SU-DHL-6 (cell line): ENCODE data around the gene NGLY1.

ENCODE experiments used
- H2AFZ ChIP-seq: fragments of 200-600 bp; sonication (generic); 2 replicates; pipeline ENCODE4 v1.6.1; 2014; ENCODE audit warnings: low read depth, mild to moderate bottlenecking, moderate library complexity, mixed read lengths, antibody characterized with exemption, low read length; ENCODE audit not compliant: severe bottlenecking
- H3F3A ChIP-seq: fragments of 200-600 bp; shearing (Covaris generic); 2 replicates; pipeline ENCODE4 v1.6.0; 2016; ENCODE audit warnings: antibody characterized with exemption, mild to moderate bottlenecking; ENCODE audit not compliant: insufficient read depth
- H3K27ac ChIP-seq: fragments of 200-600 bp; sonication (generic); 2 replicates; pipeline ENCODE4 v1.5.1; 2016; ENCODE audit warnings: low read depth, mild to moderate bottlenecking, low read length, moderate library complexity, mixed read lengths
- H3K27me3 ChIP-seq: fragments of 200-600 bp; sonication (generic), shearing (Covaris generic); 2 replicates; pipeline ENCODE4 v1.6.0; 2014; ENCODE audit warnings: mild to moderate bottlenecking, low read length
- H3K36me3 ChIP-seq: fragments of 200-600 bp; sonication (generic); 2 replicates; pipeline ENCODE4 v1.6.1; 2014; ENCODE audit warnings: mild to moderate bottlenecking, low read length, mixed read lengths
- H3K4me2 ChIP-seq: fragments of 300-600, 200-600 bp; shearing (Covaris generic), sonication (generic); 2 replicates; pipeline ENCODE4 v1.6.0; 2014; ENCODE audit warnings: low read length, low read depth, mild to moderate bottlenecking; ENCODE audit not compliant: poor library complexity, severe bottlenecking
- H3K4me3 ChIP-seq: fragments of 200-600 bp; sonication (generic); 2 replicates; pipeline ENCODE4 v1.5.1; 2014; ENCODE audit warnings: antibody characterized with exemption, low read length, mild to moderate bottlenecking, mixed read lengths; ENCODE audit not compliant: insufficient read depth, poor library complexity, severe bottlenecking
- H3K79me2 ChIP-seq: fragments of 200-600 bp; sonication (generic); 2 replicates; pipeline ENCODE4 v1.6.1; 2014; ENCODE audit warnings: mild to moderate bottlenecking, low read length, moderate library complexity; ENCODE audit not compliant: insufficient read depth
- H3K9ac ChIP-seq: fragments of 200-600 bp; sonication (generic); 2 replicates; pipeline ENCODE4 v1.7.0; 2014; ENCODE audit warnings: mild to moderate bottlenecking, low read length
- H3K9me2 ChIP-seq: fragments of 200-600 bp; sonication (generic); replicated peaks from 2 replicates; pipeline ENCODE4 v1.6.1; 2014; ENCODE audit warnings: low read length; ENCODE audit not compliant: insufficient read depth
- H3K9me3 ChIP-seq: fragments of 200-600 bp; sonication (generic); 2 replicates; pipeline ENCODE4 v1.6.1; 2014; ENCODE audit warnings: low read length, mixed read lengths; ENCODE audit not compliant: insufficient read depth
- H4K20me1 ChIP-seq: fragments of 200-600 bp; sonication (generic); 2 replicates; pipeline ENCODE4 v1.6.1; 2014; ENCODE audit warnings: low read depth, mild to moderate bottlenecking, antibody characterized with exemption, low read length, moderate library complexity, mixed read lengths
- EZH2phosphoT487 ChIP-seq: fragments of 200-600 bp; sonication (generic), shearing (Covaris generic); conservative IDR thresholded peaks from 2 replicates; pipeline ENCODE4 v1.6.1; 2018; ENCODE audit warnings: mild to moderate bottlenecking, antibody characterized with exemption, low read length, moderate library complexity, mixed read lengths
- TF ChIP-seq, protein P1 (sequence below): fragments of 200-600 bp; sonication (generic); IDR thresholded peaks from one replicate; pipeline ENCODE4 v1.5.1; 2017; ENCODE audit warnings: antibody characterized with exemption, mild to moderate bottlenecking, low read length, moderate library complexity; ENCODE audit not compliant: insufficient read depth, poor library complexity, severe bottlenecking

NGLY1 gene

DNA sequence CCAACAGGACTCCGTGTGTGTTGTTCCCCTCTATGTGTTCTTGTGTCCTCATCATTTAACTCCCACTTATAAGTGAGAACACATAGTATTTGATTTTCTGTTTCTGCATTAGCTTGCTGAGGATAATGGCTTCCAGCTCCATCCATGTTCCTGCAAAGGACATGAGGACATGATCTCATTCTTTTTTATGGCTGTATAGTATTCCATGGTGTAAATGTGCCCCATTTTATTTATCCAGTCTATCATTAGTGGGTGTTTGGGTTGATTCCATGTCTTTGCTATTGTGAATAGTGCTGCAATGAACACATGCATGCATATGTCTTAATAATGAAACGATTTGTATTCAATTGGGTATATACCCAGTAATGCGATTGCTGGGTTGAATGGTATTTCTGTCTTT is 90.0 kb downstream of the NGLY1 start:
- H2AFZ ChIP-seq = no peak overlapping the region
- no peak overlapping the region for H3K27ac ChIP-seq
- no peak overlapping the region for H3K4me3 ChIP-seq
- H3K9me3 ChIP-seq = no peaks in the 10 kb centered on the region
- H3F3A ChIP-seq = no peaks in the 10 kb centered on the region
- H3K36me3 ChIP-seq = no peaks in the 10 kb centered on the region
- H3K27me3 ChIP-seq = no peaks in the 10 kb centered on the region
- H3K79me2 ChIP-seq = no peaks in the 10 kb centered on the region
- TF ChIP-seq EZH2phosphoT487 = no peak
- TF ChIP-seq, protein P1, sequence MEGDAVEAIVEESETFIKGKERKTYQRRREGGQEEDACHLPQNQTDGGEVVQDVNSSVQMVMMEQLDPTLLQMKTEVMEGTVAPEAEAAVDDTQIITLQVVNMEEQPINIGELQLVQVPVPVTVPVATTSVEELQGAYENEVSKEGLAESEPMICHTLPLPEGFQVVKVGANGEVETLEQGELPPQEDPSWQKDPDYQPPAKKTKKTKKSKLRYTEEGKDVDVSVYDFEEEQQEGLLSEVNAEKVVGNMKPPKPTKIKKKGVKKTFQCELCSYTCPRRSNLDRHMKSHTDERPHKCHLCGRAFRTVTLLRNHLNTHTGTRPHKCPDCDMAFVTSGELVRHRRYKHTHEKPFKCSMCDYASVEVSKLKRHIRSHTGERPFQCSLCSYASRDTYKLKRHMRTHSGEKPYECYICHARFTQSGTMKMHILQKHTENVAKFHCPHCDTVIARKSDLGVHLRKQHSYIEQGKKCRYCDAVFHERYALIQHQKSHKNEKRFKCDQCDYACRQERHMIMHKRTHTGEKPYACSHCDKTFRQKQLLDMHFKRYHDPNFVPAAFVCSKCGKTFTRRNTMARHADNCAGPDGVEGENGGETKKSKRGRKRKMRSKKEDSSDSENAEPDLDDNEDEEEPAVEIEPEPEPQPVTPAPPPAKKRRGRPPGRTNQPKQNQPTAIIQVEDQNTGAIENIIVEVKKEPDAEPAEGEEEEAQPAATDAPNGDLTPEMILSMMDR = no peak
- H3K4me2 ChIP-seq = no peak overlapping the region
- H3K9me2 ChIP-seq = no peaks in the 10 kb centered on the region
- H4K20me1 ChIP-seq = no peaks in the 10 kb centered on the region
- no peak overlapping the region for H3K9ac ChIP-seq

DNA sequence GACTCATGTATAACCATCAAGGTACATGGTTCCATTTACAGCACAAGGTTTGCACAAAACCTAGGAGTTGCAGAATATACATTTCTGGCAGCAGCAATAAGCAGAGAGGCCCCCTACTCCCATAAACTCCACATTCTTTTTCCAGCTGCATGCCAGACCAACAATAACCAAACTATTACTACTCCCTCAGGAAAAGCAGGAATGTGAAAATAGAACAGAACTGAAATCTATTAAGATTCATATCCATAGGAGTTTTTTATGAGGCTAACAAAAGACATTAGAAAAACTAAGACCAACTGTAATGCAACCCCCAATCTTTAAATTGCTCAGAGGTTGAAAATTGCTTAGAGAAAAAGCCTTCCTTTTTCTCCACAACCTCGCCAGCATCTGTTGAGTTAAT is 90.9 kb downstream of the NGLY1 start:
- Histone ChIP-seq H3K9me2 (no peaks in the 10 kb centered on the region), H4K20me1 (no peaks in the 10 kb centered on the region), H3K27ac (no peak overlapping the region), H3K9me3 (no peaks in the 10 kb centered on the region), H3K36me3 (no peaks in the 10 kb centered on the region), H3K4me3 (no peak overlapping the region), H2AFZ (no peak overlapping the region), H3F3A (no peaks in the 10 kb centered on the region), H3K79me2 (no peaks in the 10 kb centered on the region), H3K9ac (no peak overlapping the region), H3K27me3 (no peaks in the 10 kb centered on the region), H3K4me2 (no peak overlapping the region)
- TF ChIP-seq, protein P1 = no peak
- TF ChIP-seq EZH2phosphoT487 = no peak

DNA sequence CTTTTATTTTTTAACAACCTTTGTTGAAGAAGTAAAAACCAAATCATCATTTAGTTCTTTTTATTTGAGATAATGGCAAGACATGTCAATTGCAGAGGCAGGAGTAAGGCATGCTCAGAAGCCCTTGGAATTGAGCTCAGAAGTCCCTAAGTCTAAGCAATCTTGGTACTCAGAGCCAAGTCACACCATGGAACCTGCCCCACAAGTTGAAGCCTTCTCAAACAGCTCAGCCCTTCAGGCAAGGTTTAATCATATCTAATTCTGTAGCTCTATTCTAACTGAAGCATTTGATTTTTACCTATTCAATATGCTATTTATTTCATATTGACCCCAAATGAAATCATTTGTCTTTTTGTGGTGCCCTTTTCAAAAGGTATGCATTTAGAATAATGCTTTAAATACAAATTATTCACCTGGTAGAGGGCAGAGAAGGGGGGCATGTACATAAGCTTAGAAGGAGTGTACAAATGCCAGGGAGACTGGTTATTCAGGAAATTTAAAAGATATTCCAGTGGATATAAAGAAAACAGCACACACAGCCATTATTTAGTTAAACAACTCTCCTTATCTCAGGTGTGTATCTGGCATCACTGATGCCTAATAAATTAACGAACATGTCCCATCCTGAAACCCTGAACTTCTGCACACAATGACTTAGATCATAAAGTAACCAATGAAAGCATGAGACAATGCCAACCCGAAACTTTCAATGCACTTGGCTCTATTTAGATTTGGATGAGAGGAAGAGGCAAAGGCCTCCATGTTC is 92.3 kb downstream of the NGLY1 start:
- H3K9me3 ChIP-seq = no peaks in the 10 kb centered on the region
- no peak overlapping the region for H3K9ac ChIP-seq
- H3K27ac ChIP-seq = no peak overlapping the region
- no peaks in the 10 kb centered on the region for H3K36me3 ChIP-seq
- no peak overlapping the region for H3K4me2 ChIP-seq
- H4K20me1 ChIP-seq = no peaks in the 10 kb centered on the region
- no peaks in the 10 kb centered on the region for H3K9me2 ChIP-seq
- H3K4me3 ChIP-seq = no peak overlapping the region
- no peaks in the 10 kb centered on the region for H3K27me3 ChIP-seq
- H3F3A ChIP-seq = no peaks in the 10 kb centered on the region
- no peak overlapping the region for H2AFZ ChIP-seq
- no peak for TF ChIP-seq EZH2phosphoT487
- TF ChIP-seq, protein P1 = no peak
- H3K79me2 ChIP-seq = no peaks in the 10 kb centered on the region
